PFSK-1 (cell line): ENCODE results near the gene HOXC10.

Source experiments
- FOXP2 ChIP-seq: optimal IDR thresholded peaks from 2 replicates; pipeline ENCODE3; 2011; ENCODE audit warnings: borderline replicate concordance, control low read depth, inconsistent platforms; ENCODE audit not compliant: insufficient read depth; ENCODE audit errors: extremely low read length, extremely low read depth
- POLR2AphosphoS5 ChIP-seq: IDR thresholded peaks from 2 replicates; pipeline ENCODE4 v1.6.1; 2012; ENCODE audit warnings: low read depth, mild to moderate bottlenecking, control low read depth, low read length, moderate library complexity
- REST ChIP-seq, 2 experiments: IDR thresholded peaks; 2 replicates each; pipeline versions ENCODE4 v1.6.1 to v1.8.0; 2011 to 2012; ENCODE audit warnings: low read depth in 2 of 2, low read length in 2 of 2, control low read depth in 1 of 2, inconsistent platforms in 1 of 2, mild to moderate bottlenecking in 1 of 2, moderate library complexity in 1 of 2; ENCODE audit not compliant: insufficient read depth in 1 of 2
- SIN3A ChIP-seq: IDR thresholded peaks from 2 replicates; pipeline ENCODE4 v1.6.1; 2012; ENCODE audit warnings: mild to moderate bottlenecking, low read length, moderate library complexity, borderline replicate concordance; ENCODE audit not compliant: insufficient read depth
- TAF1 ChIP-seq: IDR thresholded peaks from 2 replicates; pipeline ENCODE4 v1.6.1; 2012; ENCODE audit warnings: low read length, control low read depth, borderline replicate concordance; ENCODE audit not compliant: insufficient read depth

HOXC10 gene

DNA sequence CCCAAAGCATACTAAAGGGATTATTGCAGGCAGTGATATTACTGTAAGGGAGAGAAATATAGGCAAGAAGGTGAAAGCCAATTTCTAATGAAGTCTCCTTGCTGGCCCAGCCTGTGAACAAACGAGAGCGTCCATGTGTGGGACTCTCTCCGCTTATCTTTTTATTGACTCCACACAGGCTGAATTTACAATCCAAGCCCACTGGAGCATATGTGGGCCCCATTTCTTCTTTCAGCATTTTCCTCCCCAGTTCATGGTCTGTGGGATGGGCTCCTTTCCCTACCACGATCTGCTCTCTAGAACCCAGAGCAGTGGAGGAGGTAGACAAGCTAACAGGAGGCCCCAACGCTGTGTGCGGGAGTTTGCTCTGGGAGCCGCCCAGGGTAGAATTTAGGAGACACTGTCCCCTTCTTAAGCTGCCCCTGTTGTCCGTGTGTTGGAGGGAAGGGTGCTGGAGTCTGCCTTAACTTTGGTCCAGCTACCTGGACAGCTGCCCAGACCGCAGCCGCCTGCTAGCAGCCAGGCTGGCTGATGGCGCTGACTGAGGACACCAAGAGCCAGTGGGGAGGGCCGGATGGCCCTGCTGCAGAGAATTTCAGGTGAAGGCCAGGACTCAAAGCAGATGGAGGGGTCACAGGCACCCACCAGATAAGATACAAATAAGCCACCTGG is 15.2 kb upstream of the HOXC10 start:
- TF ChIP-seq REST (IDR thresholded peaks at IDR 0.05; ENCODE audit: insufficient read depth in 1 of 2, low read depth in 2 of 2, low read length in 2 of 2) (no peak), POLR2AphosphoS5 (no peak), TAF1 (no peak), SIN3A (no peak), FOXP2 (no peak)

GRCh38 chr12:53970451-53970850 is 14.5 kb upstream of the HOXC10 start:
- TF ChIP-seq FOXP2 = no peak
- no peak for TF ChIP-seq SIN3A
- TF ChIP-seq TAF1 = no peak
- no peak for TF ChIP-seq POLR2AphosphoS5
- TF ChIP-seq REST (IDR thresholded peaks at IDR 0.05; ENCODE audit: insufficient read depth in 1 of 2, low read depth in 2 of 2, low read length in 2 of 2) = no peak

DNA sequence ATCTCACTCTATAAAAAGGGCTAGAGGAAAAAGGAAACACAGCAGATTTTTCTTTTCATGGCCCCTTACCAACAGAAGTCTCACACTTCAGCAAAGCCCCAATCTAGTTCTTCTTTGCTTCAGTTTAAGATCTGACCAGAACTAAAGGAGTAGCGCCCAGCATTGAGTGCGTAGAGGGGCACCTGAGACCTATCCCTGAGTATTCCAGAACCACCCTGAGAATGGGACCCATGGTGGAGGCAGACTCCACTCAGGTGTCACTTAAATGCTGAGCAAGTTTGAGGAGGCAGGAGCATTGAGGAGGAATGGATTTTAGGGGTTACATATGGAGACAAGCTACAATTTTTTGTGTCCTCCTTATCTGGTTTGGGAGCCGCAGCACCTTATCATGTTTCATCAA is 13.8 kb upstream of the HOXC10 start:
- TF ChIP-seq SIN3A (no peak), TAF1 (no peak), POLR2AphosphoS5 (no peak), REST (IDR thresholded peaks at IDR 0.05; ENCODE audit: insufficient read depth in 1 of 2, low read depth in 2 of 2, low read length in 2 of 2) (no peak), FOXP2 (no peak)

DNA sequence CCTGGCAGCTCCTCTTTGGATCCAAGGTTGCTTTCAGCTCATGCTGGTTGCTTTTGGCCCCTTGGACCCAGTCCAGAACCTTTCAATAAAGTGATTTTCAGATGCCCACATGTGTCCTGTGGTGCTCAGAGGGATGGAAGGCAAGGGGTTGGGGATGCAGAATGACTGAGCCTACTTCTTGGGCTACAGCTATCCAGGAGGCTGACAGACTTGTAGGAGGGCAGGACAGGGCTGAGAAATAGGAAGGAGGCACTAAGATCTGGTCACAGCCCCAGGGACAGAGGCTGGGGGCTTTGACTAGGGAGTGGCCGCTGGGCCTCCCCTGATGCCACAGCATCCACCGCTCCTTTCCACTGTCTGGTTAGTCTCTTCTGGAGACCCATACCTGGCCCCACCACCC is 13.3 kb upstream of the HOXC10 start:
- TF ChIP-seq POLR2AphosphoS5 = no peak
- no peak for TF ChIP-seq SIN3A
- no peak for TF ChIP-seq FOXP2
- TF ChIP-seq TAF1 = no peak
- no peak for TF ChIP-seq REST (IDR thresholded peaks at IDR 0.05; ENCODE audit: insufficient read depth in 1 of 2, low read depth in 2 of 2, low read length in 2 of 2)

GRCh38 chr12:53972152-53972702 is 12.7 kb upstream of the HOXC10 start:
- TF ChIP-seq POLR2AphosphoS5 (no peak), REST (IDR thresholded peaks at IDR 0.05; ENCODE audit: insufficient read depth in 1 of 2, low read depth in 2 of 2, low read length in 2 of 2) (no peak), FOXP2 (no peak), SIN3A (no peak), TAF1 (no peak)
